ENCODE results near the gene TAF10. TPM values are rescaled to one million over a fixed set of nuclear protein-coding genes. Genes with fewer than 3 reads are reported as not detected.

The TAF10 gene
- total RNA-seq, 2 experiments from 2014 or later = 154 to 164 TPM

- H3K4me1 Mint-ChIP-seq (ENCODE audit: low read depth) = no peaks in the 10 kb centered on the region
- intact Hi-C loops (cut with DNase I, micrococcal nuclease) = no loop called here
- ChIA-PET CTCF (no interaction called here), POLR2A (no interaction called here)
- Histone ChIP-seq H3K36me3 (ENCODE audit: insufficient read depth, low read length) (peaks cover 2% of the 10 kb centered on the region), H3K9me3 (ENCODE audit: control insufficient read depth in 1 of 2, insufficient read depth in 1 of 2, low read length in 2 of 2) (peaks cover 0 to 13% of the 10 kb centered on the region in 2 experiments), H3K27me3 (ENCODE audit: control insufficient read depth in 1 of 2, insufficient read depth in 2 of 2, low read length in 2 of 2) (no peaks in the 10 kb centered on the region), H3K27ac (ENCODE audit: low read depth in 1 of 2, low read length in 2 of 2) (no peak overlapping the region), H3K4me1 (ENCODE audit: insufficient read depth, low read length) (no peaks in the 10 kb centered on the region), H3K4me3 (ENCODE audit: low read length) (no peak overlapping the region)
- DNase-seq (no peak), ATAC-seq (ENCODE audit: poor library complexity) (no peak)
- no peak for TF ChIP-seq CTCF (IDR thresholded peaks at IDR 0.05)
- no peaks in the 10 kb centered on the region for H3K27me3 Mint-ChIP-seq
- H3K9me3 Mint-ChIP-seq = no peaks in the 10 kb centered on the region
- H3K36me3 Mint-ChIP-seq (ENCODE audit: low read depth) = peaks cover 20% of the 10 kb centered on the region
- H3K4me3 Mint-ChIP-seq = no peak overlapping the region
- no peak overlapping the region for H3K27ac Mint-ChIP-seq
These were observed 37.0 kb downstream of the TAF10 start for GRCh38 chr11:6574816-6575715.

GRCh38 chr11:6572215-6572614, 39.8 kb downstream of the TAF10 start:
- intact Hi-C loops (cut with DNase I, micrococcal nuclease) = no loop called here
- CTCF ChIA-PET = no interaction called here
- no peak for TF ChIP-seq CTCF (IDR thresholded peaks at IDR 0.05)
- POLR2A ChIA-PET = no interaction called here
- Mint-ChIP-seq H3K4me1 (ENCODE audit: low read depth) (no peaks in the 10 kb centered on the region), H3K9me3 (no peaks in the 10 kb centered on the region), H3K27me3 (no peaks in the 10 kb centered on the region), H3K27ac (no peak overlapping the region), H3K36me3 (ENCODE audit: low read depth) (peaks cover 25% of the 10 kb centered on the region), H3K4me3 (no peak overlapping the region)
- Histone ChIP-seq H3K4me1 (ENCODE audit: insufficient read depth, low read length) (no peaks in the 10 kb centered on the region), H3K27me3 (ENCODE audit: control insufficient read depth in 1 of 2, insufficient read depth in 2 of 2, low read length in 2 of 2) (no peaks in the 10 kb centered on the region), H3K4me3 (ENCODE audit: low read length) (no peak overlapping the region), H3K36me3 (ENCODE audit: insufficient read depth, low read length) (peaks cover 5% of the 10 kb centered on the region), H3K27ac (ENCODE audit: low read depth in 1 of 2, low read length in 2 of 2) (no peak overlapping the region), H3K9me3 (ENCODE audit: control insufficient read depth in 1 of 2, insufficient read depth in 1 of 2, low read length in 2 of 2) (peaks cover 0 to 13% of the 10 kb centered on the region in 2 experiments)
- DNase-seq (no peak), ATAC-seq (ENCODE audit: poor library complexity) (no peak)

- ATAC-seq (ENCODE audit: poor library complexity) = no peak
- CTCF ChIA-PET = no interaction called here
- peaks cover 0 to 13% of the 10 kb centered on the region in 2 experiments for H3K9me3 ChIP-seq (ENCODE audit: control insufficient read depth in 1 of 2, insufficient read depth in 1 of 2, low read length in 2 of 2)
- TF ChIP-seq CTCF (IDR thresholded peaks at IDR 0.05) = no peak
- H3K27me3 ChIP-seq (ENCODE audit: control insufficient read depth in 1 of 2, insufficient read depth in 2 of 2, low read length in 2 of 2) = no peaks in the 10 kb centered on the region
- POLR2A ChIA-PET = no interaction called here
- H3K4me3 Mint-ChIP-seq = no peak overlapping the region
- H3K4me1 Mint-ChIP-seq (ENCODE audit: low read depth) = no peaks in the 10 kb centered on the region
- peaks cover 10% of the 10 kb centered on the region for H3K36me3 ChIP-seq (ENCODE audit: insufficient read depth, low read length)
- H3K4me1 ChIP-seq (ENCODE audit: insufficient read depth, low read length) = no peaks in the 10 kb centered on the region
- no peak overlapping the region for H3K4me3 ChIP-seq (ENCODE audit: low read length)
- H3K27ac ChIP-seq (ENCODE audit: low read depth in 1 of 2, low read length in 2 of 2) = no peak overlapping the region
- H3K27me3 Mint-ChIP-seq = no peaks in the 10 kb centered on the region
- no peak for DNase-seq
- no peak overlapping the region for H3K27ac Mint-ChIP-seq
- intact Hi-C loops (cut with DNase I, micrococcal nuclease) = no loop called here
- H3K9me3 Mint-ChIP-seq = no peaks in the 10 kb centered on the region
- peaks cover 25% of the 10 kb centered on the region for H3K36me3 Mint-ChIP-seq (ENCODE audit: low read depth)
These were observed 40.5 kb downstream of the TAF10 start for GRCh38 chr11:6571434-6572008.

Measured in CD4-positive, alpha-beta T cell (primary cell).